Glutamatergic neuron (in vitro differentiated cells): ENCODE data around the gene CR1L. TPM values are rescaled to one million over a fixed set of nuclear protein-coding genes. Genes with fewer than 3 reads are reported as not detected.
"Not testable (repeated sequence)": the region's sequence is repeated elsewhere in the genome, so short reads cannot be mapped to it uniquely, and the experiment has no call there.

Experiments
- DNase-seq: peaks from one replicate; pipeline ENCODE4 v3.0.0; 2022
- H3K27ac Mint-ChIP-seq: one replicate; pipeline ENCODE4 v1.8.0; 2020; ENCODE audit warnings: mild to moderate bottlenecking, mixed read lengths, inconsistent platforms; ENCODE audit not compliant: unreplicated experiment
- H3K27me3 Mint-ChIP-seq: one replicate; pipeline ENCODE4 v1.8.0; 2020; ENCODE audit warnings: mild to moderate bottlenecking, moderate library complexity, mixed read lengths, inconsistent platforms; ENCODE audit not compliant: unreplicated experiment
- H3K36me3 Mint-ChIP-seq: one replicate; pipeline ENCODE4 v1.8.0; 2020; ENCODE audit warnings: mild to moderate bottlenecking, mixed read lengths, inconsistent platforms; ENCODE audit not compliant: unreplicated experiment
- H3K4me1 Mint-ChIP-seq: one replicate; pipeline ENCODE4 v1.8.0; 2020; ENCODE audit warnings: mild to moderate bottlenecking, low read depth, mixed read lengths, inconsistent platforms; ENCODE audit not compliant: unreplicated experiment
- H3K4me3 Mint-ChIP-seq: one replicate; pipeline ENCODE4 v1.8.0; 2020; ENCODE audit warnings: mild to moderate bottlenecking, mixed read lengths, inconsistent platforms; ENCODE audit not compliant: unreplicated experiment
- H3K9me3 Mint-ChIP-seq: one replicate; pipeline ENCODE4 v1.8.0; 2020; ENCODE audit warnings: mild to moderate bottlenecking, moderate library complexity, mixed read lengths, inconsistent platforms; ENCODE audit not compliant: unreplicated experiment
- total RNA-seq: library from RNA; stranded (reverse); fragmentation: NEBNext Ultra II Directional; extraction: Animal tissue kit (Norgen Biotek cat#: 25700); gene quantifications from one replicate; pipeline ENCODE4 v1.2.1, GENCODE V29; 2021; ENCODE audit not compliant: unreplicated experiment
- TF ChIP-seq, protein P1 (sequence below): fragments of 200-600 bp; sonication (generic); IDR thresholded peaks from one replicate; pipeline ENCODE4 v1.5.0; 2021; ENCODE audit not compliant: partially characterized antibody, unreplicated experiment

CR1L gene
- total RNA-seq, 1 donor from 2014 or later, result not detected

DNA sequence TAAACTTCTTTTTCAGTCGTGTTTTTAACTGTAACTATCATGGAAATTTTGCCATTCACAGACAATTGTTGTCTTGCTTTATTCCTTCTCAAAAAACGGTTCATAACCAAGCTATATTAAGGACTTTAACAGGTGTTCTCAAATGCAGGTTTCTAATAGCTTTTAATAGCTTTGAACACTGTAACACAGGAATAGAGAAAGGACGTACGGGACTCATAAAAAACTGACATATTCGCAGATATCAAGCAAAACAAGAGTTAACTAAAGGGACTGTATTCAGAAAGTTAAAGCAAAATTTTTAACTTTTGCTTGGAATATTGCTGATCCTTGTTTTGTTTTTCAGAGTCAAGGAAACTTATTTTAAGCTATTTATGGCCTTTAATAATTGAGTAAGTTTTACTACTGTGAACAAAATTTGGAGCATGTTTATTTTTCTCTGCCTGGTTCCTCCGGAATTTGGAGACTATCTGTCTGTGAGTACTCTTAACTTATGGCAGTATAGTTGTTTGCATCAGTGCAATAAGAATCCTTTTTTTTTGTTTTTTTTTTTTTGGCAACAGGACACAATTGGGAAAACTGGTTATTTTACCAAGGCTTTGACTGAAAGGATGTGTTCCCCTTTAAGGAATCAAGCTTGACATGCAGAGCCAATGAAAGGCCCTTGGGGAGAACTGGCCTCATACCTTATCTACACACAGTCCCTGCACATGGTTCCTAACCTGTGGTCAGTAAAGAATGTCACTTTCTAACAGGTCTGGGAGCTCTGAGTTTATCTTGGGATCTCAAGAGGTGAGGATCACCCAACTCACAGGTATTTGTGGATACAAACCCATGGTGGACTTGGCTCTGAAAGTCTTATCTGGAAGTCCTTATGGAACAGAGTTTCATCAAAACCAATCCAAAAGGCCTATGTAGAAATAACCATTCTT, 101.2 kb downstream of the CR1L start:
- Mint-ChIP-seq H3K4me1 (peaks cover 2% of the 10 kb centered on the region), H3K4me3 (no peak overlapping the region), H3K27me3 (no peaks in the 10 kb centered on the region), H3K36me3 (no peaks in the 10 kb centered on the region), H3K27ac (no peak overlapping the region), H3K9me3 (peaks cover 3% of the 10 kb centered on the region)
- DNase-seq, result no peak
- TF ChIP-seq, protein P1, sequence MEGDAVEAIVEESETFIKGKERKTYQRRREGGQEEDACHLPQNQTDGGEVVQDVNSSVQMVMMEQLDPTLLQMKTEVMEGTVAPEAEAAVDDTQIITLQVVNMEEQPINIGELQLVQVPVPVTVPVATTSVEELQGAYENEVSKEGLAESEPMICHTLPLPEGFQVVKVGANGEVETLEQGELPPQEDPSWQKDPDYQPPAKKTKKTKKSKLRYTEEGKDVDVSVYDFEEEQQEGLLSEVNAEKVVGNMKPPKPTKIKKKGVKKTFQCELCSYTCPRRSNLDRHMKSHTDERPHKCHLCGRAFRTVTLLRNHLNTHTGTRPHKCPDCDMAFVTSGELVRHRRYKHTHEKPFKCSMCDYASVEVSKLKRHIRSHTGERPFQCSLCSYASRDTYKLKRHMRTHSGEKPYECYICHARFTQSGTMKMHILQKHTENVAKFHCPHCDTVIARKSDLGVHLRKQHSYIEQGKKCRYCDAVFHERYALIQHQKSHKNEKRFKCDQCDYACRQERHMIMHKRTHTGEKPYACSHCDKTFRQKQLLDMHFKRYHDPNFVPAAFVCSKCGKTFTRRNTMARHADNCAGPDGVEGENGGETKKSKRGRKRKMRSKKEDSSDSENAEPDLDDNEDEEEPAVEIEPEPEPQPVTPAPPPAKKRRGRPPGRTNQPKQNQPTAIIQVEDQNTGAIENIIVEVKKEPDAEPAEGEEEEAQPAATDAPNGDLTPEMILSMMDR, result no peak

DNA sequence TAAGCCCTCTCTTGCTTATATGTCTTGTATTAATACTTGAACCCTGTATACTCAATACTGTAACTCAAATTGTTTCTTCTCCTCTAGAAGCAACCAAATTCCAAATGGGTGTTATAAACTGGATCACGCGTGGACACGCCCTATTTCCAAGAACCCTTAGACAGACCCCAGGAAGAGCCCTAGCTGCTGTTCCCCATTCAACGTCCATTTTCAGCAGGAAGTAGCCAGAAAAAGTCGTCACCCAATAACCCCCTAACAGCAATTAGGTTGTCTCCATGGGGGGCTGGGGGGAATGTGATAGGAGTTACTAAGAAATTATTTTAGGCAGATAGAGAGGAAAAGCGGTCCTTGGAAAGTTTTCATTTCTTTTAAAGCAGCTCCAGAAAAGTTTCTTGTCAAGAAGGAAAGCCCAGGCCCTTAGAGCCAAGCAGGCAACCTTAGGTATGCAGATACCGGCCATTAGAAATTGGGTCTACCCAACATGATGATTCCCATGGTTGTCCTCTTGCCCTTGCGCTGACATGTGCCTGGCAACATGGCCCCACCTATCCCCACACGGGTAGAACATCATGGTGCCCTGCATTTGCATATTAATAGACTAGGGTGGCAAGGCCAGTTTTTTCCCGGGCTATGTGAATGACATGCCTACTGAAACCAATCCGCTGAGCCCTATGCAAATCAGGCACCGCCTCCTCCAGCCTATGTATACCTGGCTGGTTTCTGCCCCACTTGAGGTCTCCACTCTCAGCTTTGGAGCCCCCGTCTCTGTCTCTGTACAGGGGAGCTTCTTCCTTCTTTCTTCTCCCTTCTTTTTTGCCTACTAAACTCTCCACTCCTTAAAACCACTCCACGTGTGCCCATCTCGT, 102.9 kb downstream of the CR1L start:
- Mint-ChIP-seq H3K4me3 (no peak overlapping the region), H3K36me3 (no peaks in the 10 kb centered on the region), H3K9me3 (peaks cover 2% of the 10 kb centered on the region), H3K4me1 (peaks cover 4% of the 10 kb centered on the region), H3K27ac (no peak overlapping the region), H3K27me3 (peaks cover 2% of the 10 kb centered on the region)
- DNase-seq, result no peak
- TF ChIP-seq, protein P1, result no peak

DNA sequence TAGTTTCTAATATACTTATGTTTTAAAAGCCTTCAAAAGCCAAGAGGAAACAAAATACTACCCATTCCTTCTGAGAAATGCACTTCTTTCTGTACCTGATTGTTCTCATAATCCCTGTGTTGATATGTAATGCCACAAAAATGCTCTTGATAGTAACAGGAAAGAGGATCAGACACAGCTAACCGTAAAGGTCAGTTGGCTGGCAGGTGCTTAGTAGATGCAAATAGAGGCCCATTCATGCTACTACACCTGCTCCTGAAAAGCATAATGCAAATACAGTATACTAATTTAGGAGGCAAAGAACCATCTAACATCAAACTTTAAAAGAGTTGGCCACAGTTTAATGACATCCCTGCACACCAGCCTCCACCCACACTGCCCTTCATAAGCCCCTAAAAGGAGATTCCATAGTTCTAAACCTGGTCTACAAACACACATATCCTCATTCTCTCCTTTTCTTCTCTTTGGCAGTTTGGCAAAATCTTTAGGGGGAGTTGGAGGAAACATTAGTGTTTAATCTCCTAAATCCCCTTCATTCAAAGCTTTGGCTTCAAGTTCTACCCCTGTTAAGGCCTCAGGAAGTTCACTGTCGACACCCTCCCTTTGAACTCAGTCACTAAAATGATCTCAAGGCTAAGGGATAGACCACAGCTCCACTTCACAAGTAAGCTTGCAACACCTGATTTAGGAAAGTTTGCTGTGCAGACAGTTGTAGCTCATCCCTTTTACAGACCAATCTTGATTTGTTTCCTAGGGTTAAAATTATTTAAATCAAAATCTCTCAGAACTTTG, 104.0 kb downstream of the CR1L start:
- H3K4me1 Mint-ChIP-seq, result peaks cover 8% of the 10 kb centered on the region
- H3K27me3 Mint-ChIP-seq, result peaks cover 2% of the 10 kb centered on the region
- H3K9me3 Mint-ChIP-seq, result peaks cover 2% of the 10 kb centered on the region
- no peak overlapping the region for H3K4me3 Mint-ChIP-seq
- no peak for DNase-seq
- TF ChIP-seq, protein P1, result no peak
- H3K36me3 Mint-ChIP-seq, result no peaks in the 10 kb centered on the region
- H3K27ac Mint-ChIP-seq, result no peak overlapping the region

DNA sequence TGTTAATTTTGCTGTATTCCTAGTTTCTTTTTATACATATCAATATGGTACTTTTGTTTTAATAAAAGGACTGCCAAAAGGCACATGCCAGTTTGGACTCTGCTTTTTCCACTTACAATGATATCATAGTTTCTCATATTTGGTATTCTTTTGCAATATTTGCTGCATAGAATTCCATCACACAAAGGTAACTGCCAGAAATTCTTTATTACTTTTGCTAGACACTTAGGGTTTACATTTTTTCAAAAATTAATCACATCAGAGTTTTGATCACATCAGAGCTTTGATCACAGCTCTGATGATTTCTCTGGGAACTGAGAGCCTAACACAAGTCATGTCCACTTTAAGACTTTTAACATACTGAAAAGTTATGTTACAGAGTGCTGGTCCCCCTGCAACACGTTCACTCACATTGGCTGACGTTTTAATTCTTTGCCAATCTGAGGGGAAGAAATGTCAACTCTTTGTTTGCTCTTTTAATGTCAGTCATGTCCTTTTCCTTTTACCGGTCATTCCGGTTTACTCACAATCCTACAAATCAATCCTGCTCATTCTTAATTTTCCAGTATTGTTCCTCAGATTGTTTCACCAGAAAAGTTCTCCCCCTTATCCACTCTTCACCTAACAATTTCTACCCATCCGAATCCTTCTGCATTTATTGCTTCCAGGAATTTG, 105.8 kb downstream of the CR1L start:
- DNase-seq, result no peak
- TF ChIP-seq, protein P1, result no peak
- Mint-ChIP-seq H3K27ac (peak overlapping the region; percentile 93), H3K4me3 (peak overlapping the region; percentile 100), H3K9me3 (peaks cover 2% of the 10 kb centered on the region), H3K27me3 (peaks cover 2% of the 10 kb centered on the region), H3K4me1 (peaks cover 23% of the 10 kb centered on the region), H3K36me3 (no peaks in the 10 kb centered on the region)

DNA sequence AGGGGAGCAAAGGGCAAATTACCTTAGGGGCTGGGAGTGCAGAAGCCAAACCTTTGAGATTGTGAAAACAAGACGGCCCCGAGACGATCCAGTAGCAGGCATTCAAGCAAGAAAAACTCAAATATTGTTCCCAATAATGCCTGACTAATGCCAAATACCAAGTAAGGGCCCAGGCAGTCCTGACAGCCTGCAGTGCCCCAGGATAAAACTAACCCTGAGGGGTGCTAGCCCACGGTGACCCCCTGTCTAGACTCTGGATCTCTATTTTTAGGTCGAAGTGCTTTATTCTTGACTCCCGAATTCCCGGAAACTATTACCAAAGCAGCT, 106.5 kb downstream of the CR1L start:
- H3K27me3 Mint-ChIP-seq, H3K9me3 Mint-ChIP-seq, DNase-seq, H3K36me3 Mint-ChIP-seq: not testable (repeated sequence)
- Mint-ChIP-seq H3K27ac (peak overlapping the region; percentile 93), H3K4me3 (peak overlapping the region; percentile 100), H3K4me1 (peaks cover 26% of the 10 kb centered on the region)
